ENCODE results near the gene CYBRD1. TPM values are rescaled to one million over a fixed set of nuclear protein-coding genes. Genes with fewer than 3 reads are reported as not detected.
A peak's percentile ranks its signal among the peaks of the same experiment; 100 is the strongest.

The CYBRD1 gene
- total RNA-seq, 1 donor from 2014 or later, result 18.4 TPM

DNA sequence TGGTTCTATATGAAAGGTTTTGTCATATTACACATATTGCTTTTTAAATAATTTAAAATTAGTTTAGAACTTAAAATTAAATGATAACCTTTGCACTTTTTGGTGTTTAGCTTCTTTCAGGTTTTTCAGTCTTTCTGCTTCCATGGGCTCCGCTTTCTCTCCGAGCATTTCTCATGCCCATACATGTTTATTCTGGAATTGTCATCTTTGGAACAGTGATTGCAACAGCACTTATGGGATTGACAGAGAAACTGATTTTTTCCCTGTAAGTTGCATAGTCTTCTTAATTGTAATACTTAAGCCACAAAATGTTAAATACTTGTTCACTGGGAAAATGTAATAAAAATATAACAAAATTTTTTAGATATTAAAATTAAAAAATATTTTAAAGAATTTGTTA, 31.0 kb downstream of the CYBRD1 start:
- no peak for DNase-seq (ENCODE audit: extremely low read depth, low read depth, low spot score)

DNA sequence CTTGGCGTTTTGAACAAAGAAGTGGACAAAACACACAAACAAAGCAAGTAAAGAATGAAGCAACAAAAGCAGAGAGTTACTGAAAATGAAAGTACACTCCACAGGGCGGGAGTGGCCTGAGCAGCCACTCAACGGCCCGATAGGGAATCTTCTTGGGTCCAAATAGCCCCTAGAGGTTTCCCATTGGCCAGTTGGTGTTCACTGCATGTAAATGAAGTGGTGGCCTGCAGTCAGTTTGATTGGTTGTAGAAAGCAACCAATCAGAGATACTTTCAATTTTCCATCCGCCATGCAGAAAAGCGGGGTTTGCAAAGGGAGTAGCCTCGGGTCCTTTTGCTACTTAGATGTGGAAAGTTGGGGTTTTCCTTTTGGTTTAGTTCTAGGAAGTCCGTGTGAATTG, 31.6 kb downstream of the CYBRD1 start:
- no peak for DNase-seq (ENCODE audit: extremely low read depth, low read depth, low spot score)

DNA sequence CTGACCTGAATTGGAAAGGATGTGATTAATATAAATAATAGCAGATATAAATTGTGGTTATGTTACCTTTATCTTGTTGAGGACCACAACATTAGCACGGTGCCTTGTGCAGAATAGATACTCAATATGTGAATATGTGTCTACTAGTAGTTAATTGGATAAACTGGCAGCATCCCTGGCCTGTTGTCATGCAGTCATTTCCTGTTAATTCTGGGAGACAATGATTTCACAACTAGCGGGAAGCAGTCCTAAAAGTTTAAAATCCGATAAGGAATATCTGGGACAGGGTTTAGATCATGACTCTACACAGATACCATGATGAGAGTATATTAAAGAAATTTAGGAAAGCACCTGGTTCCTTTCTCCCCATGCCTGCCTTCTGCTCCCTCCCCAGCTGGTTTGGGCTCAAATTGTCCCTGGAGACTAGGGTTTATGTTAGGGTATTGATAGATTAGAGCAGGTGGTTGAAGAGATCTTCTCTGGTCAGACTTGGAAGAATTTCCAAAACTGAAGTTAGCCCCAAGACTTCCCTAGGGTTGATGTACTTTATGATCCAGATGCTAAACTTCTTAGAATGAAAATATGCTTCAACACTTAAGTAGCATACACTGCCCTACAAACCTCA, 32.8 kb downstream of the CYBRD1 start:
- no peak for DNase-seq (ENCODE audit: extremely low read depth, low read depth, low spot score)

DNA sequence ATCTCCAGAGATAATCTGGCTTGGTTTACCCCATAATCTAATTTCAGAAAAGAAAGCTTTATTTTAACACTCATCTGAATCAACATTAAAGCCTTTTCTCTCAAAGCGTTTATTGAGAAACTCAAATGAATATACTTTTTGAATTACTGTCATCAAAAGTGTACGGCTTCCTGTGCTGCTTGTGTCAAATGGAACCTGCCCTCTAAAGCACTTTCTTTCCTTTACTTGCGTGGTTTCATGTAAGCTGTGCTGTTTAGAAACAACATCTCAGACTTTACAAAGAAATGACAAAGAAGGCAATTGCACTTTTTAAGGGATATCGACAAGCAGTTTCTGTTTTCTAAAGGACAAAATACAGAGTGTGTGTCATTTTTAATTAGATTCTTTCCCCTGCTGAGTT, 35.1 kb downstream of the CYBRD1 start:
- DNase-seq (ENCODE audit: extremely low read depth, low read depth, low spot score), result no peak

DNA sequence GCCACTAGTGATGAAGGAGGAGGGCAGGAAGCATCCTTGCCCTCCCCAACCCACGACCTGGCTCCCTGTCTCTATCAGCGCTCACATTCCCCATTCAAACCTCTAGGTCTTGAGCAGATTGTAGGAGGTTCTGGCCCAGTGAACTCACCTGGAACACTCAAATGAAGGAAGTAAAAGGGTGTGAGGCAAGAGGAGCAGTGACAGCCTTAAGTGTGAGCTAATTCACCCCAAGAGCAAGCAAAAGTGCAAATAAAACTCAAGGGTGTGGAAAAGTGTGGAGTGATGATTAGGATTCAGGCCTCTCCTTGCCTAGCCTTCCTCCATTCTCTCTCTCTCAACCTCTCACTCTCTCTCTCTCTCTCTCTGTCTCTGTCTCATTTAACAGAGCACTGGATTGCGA, 41.0 kb downstream of the CYBRD1 start:
- DNase-seq (ENCODE audit: extremely low read depth, low read depth, low spot score), result no peak

DNA sequence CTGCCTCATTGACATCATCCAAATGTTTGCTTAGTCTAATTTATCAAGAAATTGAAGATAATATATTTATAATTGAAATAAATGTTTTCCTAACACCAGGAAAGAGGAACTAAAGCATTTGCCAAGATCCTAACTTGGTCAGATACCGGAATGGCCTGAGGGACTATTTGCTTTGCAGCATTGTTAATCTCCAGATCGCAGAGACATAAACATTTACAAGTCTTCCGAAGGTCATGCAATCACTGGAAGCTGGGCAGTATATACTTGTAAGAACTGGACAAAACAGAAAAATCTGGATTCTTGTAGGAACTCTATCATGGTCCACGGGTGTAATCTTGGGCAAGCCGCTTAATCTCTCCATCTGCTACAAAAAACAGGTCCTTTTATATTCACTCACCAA, 42.2 kb downstream of the CYBRD1 start:
- no peak for DNase-seq (ENCODE audit: extremely low read depth, low read depth, low spot score)

DNA sequence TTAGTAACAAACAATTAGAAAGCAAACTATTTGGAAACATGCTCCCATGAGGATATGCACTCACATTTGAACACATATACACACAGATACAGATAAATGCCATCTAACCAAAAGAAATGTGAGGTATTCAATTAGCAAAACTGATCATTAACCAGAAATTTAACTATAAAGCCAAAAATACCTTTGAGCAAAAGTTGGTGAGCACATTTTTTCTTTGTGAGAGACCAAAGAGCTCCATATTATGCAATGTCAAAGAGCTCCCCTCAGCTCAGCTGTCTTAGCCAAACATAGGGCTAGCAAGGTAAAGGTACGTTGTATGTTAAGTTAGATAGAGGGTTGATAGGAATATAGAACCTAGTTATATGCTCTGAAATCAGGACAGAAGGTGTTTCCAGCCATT, 43.8 kb downstream of the CYBRD1 start:
- no peak for DNase-seq (ENCODE audit: extremely low read depth, low read depth, low spot score)

DNA sequence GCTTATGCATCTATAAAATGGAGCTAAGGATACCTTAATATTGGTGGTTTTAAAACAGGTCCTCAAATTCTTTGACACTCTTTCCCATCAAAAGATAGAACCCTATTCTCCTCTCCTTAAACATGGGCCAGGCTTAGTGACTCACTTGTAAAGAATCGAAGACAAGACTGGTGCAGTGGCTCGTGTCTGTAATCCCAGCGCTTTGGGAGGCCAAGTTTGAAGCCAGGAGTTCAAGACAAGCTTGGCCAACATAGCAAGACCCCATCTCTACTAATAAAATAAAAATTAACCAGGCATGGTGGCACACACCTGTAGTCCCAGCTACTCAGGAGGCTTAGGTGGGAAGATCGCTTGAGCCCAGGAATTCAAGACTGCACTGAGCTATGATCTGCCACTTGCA, 44.5 kb downstream of the CYBRD1 start:
- no peak for DNase-seq (ENCODE audit: extremely low read depth, low read depth, low spot score)

DNA sequence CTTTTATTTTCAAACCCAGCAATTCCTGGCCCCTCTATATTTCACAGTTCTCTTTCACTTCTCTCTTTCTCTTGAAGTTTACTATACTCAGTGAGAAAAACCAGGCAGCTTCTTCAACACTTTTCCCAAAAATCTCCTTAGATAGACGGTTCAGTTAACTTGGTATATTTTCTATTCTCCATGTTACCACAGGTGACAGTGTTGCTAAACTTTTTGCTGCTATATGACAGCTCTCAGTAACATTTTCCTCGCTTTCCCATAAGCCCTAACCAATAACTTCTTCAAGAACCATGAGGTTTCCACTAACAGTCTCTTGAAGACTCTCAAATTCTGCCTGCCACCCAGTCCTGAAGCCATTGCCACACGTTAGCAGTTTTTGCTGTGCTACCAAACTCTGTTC, 45.8 kb downstream of the CYBRD1 start:
- DNase-seq (ENCODE audit: extremely low read depth, low read depth, low spot score), result no peak

DNA sequence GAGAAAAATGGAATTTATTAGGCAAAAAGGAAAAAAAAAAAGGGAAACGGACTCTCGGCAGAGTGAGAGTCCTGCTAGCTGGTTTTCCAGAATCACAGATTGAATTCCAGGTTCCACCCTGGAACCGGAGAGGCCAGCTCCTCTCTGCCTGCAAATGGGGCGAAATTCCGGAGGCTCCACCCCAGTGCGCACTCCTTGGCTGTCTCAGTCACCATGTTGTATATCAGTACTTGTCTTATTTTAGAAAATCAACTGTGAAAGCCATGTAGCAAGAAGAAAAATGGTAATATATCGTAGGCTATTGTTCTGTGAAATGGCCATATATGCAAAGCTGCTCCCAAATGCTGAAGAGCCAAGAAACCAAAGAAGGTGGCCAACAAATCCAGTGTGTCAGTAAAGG, 49.4 kb downstream of the CYBRD1 start:
- no peak for DNase-seq (ENCODE audit: extremely low read depth, low read depth, low spot score)

DNA sequence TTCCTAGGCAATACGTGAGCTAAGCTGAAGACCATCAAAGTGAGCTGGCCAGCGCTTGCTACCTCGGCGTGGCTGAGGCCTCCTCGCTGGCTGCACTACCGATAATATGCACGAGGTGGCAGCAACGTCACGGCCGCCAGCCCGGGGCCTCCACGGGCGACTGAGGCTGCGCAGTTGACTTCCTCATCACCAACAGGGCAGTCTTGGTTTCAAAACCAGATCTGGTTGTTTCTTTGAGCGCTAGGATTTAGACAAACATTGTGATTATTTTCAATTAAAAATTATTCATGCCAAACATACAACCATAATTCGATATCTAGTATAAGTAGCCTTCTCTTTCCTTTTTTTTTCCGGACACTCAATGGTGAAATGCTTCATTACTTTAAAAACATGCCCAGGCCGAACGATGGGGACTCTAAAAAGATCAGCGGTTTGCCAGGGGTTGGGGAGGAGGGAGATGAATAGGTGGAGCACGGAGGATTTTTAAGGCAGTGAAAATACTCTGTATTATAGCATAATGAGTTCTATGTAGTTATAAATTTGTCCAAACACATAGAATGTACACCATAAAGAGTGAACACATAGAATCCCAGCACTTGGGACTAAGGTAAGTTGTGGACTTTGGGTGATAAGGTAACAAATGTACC, 52.0 kb downstream of the CYBRD1 start:
- peak; percentile 12 for DNase-seq (ENCODE audit: extremely low read depth, low read depth, low spot score)

DNA sequence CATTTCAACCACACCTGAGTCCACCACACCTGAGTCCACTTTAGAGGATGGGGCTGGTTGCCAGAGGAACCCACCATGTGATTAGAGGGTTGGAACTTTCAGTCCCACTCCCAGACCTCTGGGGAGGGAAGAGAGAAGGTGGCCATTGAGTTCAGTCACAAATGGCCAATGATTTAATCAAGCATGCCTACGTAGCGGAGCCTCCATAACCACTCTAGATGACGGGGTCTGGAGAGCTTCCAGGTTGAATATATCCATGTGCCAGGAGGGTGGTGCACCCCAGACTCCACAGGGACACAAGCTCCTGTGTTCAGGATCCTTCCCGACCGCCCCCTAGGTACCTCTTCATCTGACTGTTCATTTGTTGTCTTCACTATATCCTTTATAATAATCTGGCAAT, 53.3 kb downstream of the CYBRD1 start:
- DNase-seq (ENCODE audit: extremely low read depth, low read depth, low spot score), result no peak

DNA sequence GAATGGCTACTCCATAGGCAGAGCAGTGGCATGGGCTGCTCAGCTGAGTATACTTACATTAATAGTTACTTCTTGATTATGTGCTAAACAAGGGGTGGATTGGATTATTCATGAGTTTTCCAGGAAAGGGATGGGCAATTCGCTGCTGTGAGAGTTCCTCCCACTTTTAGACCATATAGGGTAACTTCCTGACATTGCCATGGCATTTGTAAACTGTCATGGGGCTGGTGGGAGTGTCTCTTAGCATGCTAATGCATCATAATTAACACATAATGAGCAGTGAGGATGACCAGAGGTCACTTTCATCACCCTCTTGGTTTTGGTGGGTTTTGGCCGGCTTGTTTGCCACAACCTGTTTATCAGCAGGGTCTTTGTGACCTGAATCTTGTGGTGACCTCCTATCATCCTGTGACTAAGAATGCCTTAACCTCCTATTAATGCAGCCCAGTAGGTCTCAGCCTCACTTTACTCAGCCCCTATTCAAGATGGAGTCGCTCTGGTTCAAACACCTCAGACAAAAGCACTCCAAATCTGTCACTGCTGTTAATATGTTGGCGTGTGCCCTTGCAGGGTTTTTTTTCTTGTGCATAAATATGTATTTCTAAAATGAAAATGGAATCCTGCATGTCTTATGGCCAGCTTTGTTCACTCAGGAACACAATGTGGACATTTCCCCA, 56.0 kb downstream of the CYBRD1 start:
- DNase-seq (ENCODE audit: extremely low read depth, low read depth, low spot score), result no peak

DNA sequence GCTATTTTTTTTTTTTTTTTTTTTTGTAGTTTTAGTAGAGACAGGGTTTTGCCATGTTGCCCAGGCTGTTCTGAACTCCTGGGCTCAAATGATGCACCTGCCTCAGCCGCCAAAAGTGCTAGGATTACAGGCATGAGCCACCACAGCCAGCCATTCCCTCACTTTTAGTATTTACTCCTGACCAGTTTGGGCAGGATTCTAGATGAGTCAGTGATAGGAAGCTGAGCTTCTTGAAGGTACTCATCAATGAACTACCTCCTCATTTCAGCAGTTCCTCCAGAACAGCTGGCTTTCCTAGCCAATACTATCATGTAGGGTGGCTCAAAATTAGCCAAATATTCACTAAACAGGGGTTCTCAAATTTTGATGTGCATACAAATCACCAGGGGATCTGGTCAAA, 57.2 kb downstream of the CYBRD1 start:
- DNase-seq (ENCODE audit: extremely low read depth, low read depth, low spot score), result no peak

DNA sequence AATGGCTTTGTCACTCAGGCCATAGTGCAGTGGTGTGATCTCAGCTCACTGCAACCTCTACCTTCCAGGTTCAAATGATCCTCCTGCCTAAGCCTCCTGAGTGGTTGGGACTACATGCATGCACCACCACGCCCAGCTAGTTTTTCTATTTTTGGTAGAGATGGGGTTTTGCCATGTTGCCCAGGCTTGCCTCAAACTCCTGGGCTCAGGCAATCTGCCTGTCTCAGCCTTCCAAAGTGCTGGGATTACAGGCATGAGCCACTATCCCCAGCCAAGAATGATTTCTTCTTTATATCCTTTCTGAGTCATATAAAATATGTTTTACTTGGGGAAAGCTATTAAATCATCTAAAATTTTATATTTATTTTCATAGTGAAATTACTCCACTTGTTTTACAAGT, 61.3 kb downstream of the CYBRD1 start:
- no peak for DNase-seq (ENCODE audit: extremely low read depth, low read depth, low spot score)

DNA sequence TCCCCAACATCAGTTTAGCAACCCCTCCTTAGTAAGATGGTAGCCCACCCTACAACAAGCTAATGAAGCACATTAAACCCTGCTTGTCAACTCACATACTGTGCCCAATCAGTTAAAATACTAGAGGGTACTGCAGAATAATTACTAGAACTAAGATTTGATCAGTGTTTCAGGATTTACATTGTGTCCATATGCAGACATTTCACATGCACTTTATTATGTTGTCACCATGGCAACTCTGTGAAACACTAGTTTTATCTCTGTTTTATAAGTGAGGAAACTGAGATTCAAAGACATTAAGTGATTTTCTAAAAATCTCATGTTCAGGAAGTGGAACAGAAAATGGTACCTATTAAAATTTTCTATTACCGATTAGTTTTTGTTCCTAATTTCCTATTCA, 61.7 kb downstream of the CYBRD1 start:
- DNase-seq (ENCODE audit: extremely low read depth, low read depth, low spot score), result no peak

DNA sequence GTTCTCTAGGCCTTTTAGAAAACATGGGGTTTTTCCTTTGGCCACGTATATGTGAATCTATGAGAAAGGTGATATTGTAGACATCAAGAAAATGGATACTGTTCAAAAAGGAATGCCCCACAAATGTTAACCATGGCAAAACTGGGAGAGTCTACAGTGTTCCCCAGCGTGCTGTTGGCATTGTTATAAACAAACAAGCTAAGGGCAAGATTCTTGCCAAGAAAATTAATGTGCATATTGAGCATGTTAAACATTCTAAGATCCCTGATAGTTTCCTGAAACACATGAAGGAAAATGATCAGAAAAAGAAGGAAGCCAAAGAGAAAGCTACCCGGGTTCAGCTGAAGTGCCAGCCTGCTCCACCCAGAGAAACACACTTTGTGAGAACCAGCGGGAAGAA, 64.9 kb downstream of the CYBRD1 start:
- DNase-seq (ENCODE audit: extremely low read depth, low read depth, low spot score), result no peak

DNA sequence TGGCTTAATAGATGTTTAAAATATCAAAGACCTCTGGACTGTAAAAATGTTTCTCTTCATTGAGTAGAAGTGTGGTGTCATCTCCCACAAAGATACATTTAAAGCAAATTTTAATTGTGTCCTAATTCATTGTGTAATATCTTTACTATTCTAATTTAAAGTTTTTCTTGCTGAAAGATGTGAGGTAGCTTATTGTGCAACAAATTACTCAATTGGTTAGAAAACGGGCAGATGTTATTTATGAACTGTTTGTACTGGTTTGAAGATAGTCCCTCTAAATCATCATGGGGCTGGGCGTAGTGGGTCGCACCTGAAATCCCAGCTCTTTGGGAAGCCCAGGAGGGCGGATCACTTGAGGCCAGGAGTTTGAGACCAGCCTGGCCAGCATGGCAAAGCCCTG, 65.3 kb downstream of the CYBRD1 start:
- no peak for DNase-seq (ENCODE audit: extremely low read depth, low read depth, low spot score)

DNA sequence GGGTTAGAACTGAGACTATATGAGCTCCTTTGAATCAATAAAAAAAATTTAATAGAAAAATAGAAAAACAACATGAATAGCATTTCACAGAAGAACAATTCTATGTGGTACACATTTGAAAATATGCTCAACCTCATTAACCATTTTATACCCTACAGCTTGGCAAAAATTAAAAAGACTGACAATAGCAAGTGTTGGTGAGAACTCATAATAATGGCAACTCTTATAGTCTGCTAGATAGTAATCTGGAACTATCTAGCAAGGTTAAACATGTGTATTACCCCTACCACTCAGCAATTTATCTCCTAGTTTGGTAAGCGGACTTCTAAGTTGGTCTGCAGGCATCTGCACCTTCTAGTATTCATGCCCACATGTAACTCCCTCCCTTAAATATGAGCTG, 67.8 kb downstream of the CYBRD1 start:
- no peak for DNase-seq (ENCODE audit: extremely low read depth, low read depth, low spot score)

DNA sequence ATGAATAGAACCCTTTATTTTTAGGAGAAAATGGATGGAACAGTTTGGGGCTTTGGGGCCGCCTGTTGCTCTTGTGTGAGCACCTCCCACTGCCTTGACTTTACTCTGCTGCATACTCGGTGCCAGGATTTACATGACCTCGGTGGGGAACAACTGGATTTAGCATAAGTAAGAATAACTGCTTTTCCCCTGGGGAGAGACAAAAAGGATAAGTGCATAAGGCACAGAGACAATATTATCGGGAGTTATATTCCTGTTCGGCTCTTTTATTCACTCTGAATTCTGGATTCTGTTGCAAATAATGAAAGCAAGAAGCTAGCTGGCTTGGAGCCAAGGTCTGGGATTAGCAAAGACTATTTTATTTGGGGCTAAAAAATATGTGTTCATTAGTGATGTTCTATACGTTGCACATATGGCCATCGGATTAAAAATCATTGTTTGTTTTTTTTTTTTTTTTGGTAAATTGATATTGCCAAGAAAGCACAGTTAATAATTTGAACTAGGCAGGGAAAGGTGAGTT, 69.8 kb downstream of the CYBRD1 start:
- DNase-seq (ENCODE audit: extremely low read depth, low read depth, low spot score), result no peak

DNA sequence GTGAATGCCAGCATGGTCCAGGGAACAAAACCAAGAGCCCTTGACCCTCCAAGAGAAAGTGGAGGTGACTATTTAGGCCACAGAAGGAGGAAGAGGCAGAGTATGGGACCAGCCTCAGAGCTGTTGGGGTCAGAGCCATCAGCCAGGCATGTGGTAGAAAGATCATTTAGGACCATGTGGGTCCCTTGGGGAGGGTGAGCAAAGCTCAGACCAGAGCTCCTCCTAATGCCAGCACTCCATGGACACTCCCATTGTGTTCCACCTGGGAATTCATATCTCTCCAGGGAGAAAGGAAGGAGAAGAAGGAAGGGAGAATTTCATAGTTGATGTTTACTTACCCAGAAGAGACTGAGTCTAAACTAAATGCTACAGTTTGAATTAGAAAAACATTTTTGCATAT, 73.2 kb downstream of the CYBRD1 start:
- DNase-seq (ENCODE audit: extremely low read depth, low read depth, low spot score), result no peak

DNA sequence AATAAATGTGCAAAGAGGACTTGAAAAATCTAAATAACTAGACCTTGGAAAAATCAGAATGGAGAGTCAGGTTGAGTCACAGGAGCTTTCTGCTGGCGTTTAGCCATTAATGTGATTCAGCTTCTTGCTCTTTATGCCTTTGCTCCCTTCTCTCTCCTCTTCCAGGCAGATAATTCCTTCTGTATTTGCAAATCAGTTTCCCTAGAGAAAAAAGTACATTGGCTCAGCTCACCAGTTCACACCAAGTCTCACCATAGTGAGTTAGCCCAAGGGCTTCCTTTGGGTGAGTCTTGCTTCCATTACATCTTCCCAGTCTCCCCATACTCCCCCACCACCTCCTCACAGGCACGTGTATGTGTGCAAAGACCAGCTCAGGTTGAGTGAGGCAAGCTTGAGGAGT, 73.6 kb downstream of the CYBRD1 start:
- no peak for DNase-seq (ENCODE audit: extremely low read depth, low read depth, low spot score)

All from glomerular endothelial cell (primary cell).